Hematopoietic multipotent progenitor cell treated with erythropoietin and hydrocortisone succinate and interleukin-3 and kit ligand, for 8 days (in vitro differentiated cells): ENCODE measurements around the gene PTEN.

Experiments used
- DNase-seq: peaks from one replicate; pipeline ENCODE4 v3.0.0-alpha.2; 2015

Gene PTEN

GRCh38 chr10:87987206-87987605, 123.8 kb downstream of the PTEN start:
- peak; percentile 17 for DNase-seq

GRCh38 chr10:87991946-87992345, 128.5 kb downstream of the PTEN start:
- no peak for DNase-seq

DNA sequence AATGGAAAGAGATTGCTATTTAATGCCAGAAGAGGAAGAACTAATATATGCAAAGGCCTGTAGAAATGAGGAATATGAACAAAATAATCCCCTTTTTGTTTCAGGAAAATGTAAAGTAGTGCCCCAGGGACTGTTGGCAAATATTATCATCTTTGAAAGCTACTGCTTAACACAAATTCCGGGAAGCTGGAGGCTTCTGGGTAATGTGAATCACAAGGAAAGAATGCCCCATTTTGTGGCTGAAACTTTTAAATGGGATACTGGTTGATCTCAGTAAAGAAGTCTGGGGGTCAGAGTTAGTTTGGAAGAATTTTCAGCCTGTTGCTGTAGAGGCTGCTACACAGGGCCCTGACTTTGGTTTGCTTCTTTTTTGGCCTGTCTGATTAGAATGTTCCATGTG, 141.0 kb downstream of the PTEN start:
- no peak for DNase-seq

- DNase-seq: no peak
These were observed 142.8 kb downstream of the PTEN start for GRCh38 chr10:88006261-88006660.

DNA sequence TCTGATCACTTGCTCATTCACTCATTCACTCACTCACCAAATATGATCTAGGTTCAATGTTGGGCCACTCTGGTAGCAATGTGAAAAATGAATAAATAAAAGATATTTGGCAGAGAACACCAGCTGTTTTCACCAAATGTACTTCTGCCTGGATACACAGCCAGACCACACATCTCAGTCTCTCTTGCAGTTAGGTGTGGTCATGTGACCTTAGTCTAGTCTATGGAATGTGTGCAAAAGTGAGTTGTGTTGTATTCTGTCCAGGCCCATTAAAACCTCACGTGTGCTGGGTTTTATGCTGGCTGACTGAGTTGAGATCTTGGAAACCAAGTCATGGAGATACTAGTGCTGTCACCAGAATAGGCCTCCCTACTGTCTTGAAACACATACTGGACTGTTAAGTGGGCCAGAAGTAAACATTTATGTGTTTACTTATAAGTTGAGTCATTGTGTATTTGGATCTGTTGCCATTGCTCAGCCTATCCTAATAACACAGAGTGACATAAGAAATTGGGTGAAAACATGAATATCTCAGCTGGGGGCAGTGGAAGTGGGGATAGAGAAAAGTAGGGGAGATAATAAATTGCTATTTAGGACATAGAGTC, 145.5 kb downstream of the PTEN start:
- no peak for DNase-seq

GRCh38 chr10:88012641-88013040, 149.2 kb downstream of the PTEN start:
- no peak for DNase-seq

- no peak for DNase-seq
These were observed 154.4 kb downstream of the PTEN start for GRCh38 chr10:88017781-88018180.

GRCh38 chr10:88019753-88020152, 156.3 kb downstream of the PTEN start:
- DNase-seq: no peak
